Activated CD4-positive, alpha-beta T cell treated with anti-CD3 and anti-CD28 coated beads for 36 hours (primary cell): Measurements from ENCODE around the gene TUBB4B. TPM values are rescaled to one million over a fixed set of nuclear protein-coding genes. Genes with fewer than 3 reads are reported as not detected.

Experiments
- ATAC-seq: fragments of 200-7000 bp; cut with Tn5 transposase; one replicate; pipeline ENCODE4 v1.10.0; 2021; ENCODE audit warnings: mild to moderate bottlenecking, moderate library complexity
- CTCF ChIA-PET: fragments of 350-600 bp; sonication (Branson Sonifier 250); formaldehyde crosslinking; loops from one replicate; lab custom pipeline; 2021; ENCODE audit warnings: antibody characterized with exemption; lab: Charles Lee
- POLR2A ChIA-PET: fragments of 350-600 bp; sonication (Branson Sonifier 250); formaldehyde crosslinking; loops from one replicate; lab custom pipeline; 2021; ENCODE audit warnings: antibody characterized with exemption, inconsistent platforms; lab: Charles Lee
- DNase-seq: peaks from one replicate; pipeline ENCODE4 v3.0.0-alpha.2; 2020
- H3K27ac Mint-ChIP-seq: one replicate; pipeline ENCODE4 v1.8.0; 2021; ENCODE audit warnings: mixed read lengths
- H3K27me3 Mint-ChIP-seq: one replicate; pipeline ENCODE4 v1.8.0; 2021; ENCODE audit warnings: mixed read lengths
- H3K36me3 Mint-ChIP-seq: one replicate; pipeline ENCODE4 v1.8.0; 2021; ENCODE audit warnings: low read depth, mixed read lengths
- H3K4me1 Mint-ChIP-seq: one replicate; pipeline ENCODE4 v1.8.0; 2021; ENCODE audit warnings: mixed read lengths
- H3K4me3 Mint-ChIP-seq: one replicate; pipeline ENCODE4 v1.8.0; 2021; ENCODE audit warnings: mild to moderate bottlenecking, moderate library complexity, mixed read lengths
- H3K9me3 Mint-ChIP-seq: one replicate; pipeline ENCODE4 v1.8.0; 2021; ENCODE audit warnings: low read depth, mixed read lengths
- intact Hi-C, 2 experiments: fragments of 100-400 bp; cut with DNase I in 1 of 2; cut with micrococcal nuclease in 1 of 2; formaldehyde crosslinking; loops; one replicate each; pipeline versions ENCODE4 v1.14.2 to v1.15.1; 2022 to 2024; cut with DNase I, micrococcal nuclease
- total RNA-seq, 2 experiments: library from RNA; stranded (reverse); gene quantifications; one replicate each; pipeline ENCODE4 v1.2.3, GENCODE V29; 2021

Gene TUBB4B
- total RNA-seq, 2 experiments from 2014 or later: 264 to 278 TPM

DNA sequence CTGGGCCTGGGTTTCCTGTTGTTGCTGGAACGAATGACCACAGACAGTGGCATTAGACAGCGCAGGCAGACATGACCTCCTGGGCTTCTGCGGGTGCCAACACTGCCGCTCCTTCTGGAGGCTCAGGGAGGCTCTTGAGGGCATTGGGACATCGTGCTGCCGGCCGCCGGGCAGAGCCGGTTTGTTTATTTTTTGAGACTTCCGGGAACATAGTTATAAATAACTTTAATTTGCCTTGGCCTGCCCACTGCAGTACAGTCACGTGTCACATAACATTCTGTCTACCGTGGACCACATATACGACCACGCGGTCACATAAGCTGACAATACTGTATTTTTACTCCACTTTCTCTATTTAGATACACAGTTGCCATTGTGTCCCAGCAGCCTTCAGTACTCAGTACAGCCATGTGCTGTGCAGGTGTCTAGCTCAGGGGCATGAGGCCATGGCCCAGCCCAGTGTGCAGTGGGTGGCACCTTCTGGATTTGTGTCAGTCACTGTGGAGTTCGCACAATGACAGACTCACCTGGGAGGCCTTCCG lies 28.2 kb downstream of the TUBB4B start:
- peaks cover 8% of the 10 kb centered on the region for H3K4me1 Mint-ChIP-seq
- no peaks in the 10 kb centered on the region for H3K27me3 Mint-ChIP-seq
- H3K36me3 Mint-ChIP-seq: peaks cover 35% of the 10 kb centered on the region
- ChIA-PET POLR2A (no interaction called here), CTCF (interaction anchor here (0.7 to 0.8 kb wide), 2 partner anchors 13 to 163 kb away, joined by 3 read pairs; no protein-coding TSS in a partner anchor)
- H3K9me3 Mint-ChIP-seq: no peaks in the 10 kb centered on the region
- no peak overlapping the region for H3K27ac Mint-ChIP-seq
- intact Hi-C loops: no loop called here
- no peak for ATAC-seq
- no peak for DNase-seq
- no peak overlapping the region for H3K4me3 Mint-ChIP-seq

- intact Hi-C loops: no loop called here
- H3K27ac Mint-ChIP-seq: no peak overlapping the region
- H3K36me3 Mint-ChIP-seq: peaks cover 33% of the 10 kb centered on the region
- DNase-seq (peak; percentile 54), ATAC-seq (peak; percentile 38)
- POLR2A ChIA-PET: no interaction called here
- H3K9me3 Mint-ChIP-seq: no peaks in the 10 kb centered on the region
- no peak overlapping the region for H3K4me3 Mint-ChIP-seq
- no peaks in the 10 kb centered on the region for H3K27me3 Mint-ChIP-seq
- CTCF ChIA-PET: no interaction called here
- peaks cover 8% of the 10 kb centered on the region for H3K4me1 Mint-ChIP-seq
These were observed 30.0 kb downstream of the TUBB4B start for GRCh38 chr9:137270929-137271695.

DNA sequence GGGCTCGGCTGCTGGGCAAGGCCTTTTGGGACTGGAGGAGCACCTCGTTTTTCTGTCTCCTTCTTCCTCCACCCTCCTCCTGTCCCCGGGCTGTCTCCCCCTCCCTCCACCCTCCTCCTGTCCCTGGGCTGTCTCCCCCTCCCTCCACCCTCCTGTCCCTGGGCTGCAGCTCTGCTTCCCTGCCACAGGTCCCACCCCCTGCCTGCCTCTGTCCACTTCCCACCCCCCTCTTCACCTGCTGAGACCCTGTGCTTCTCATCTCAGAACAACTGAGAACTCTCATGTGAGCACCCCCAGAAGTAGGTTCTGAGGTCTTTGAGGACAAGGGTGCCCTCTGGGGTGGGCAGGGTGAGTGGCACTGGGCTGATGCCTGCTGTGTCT lies 30.6 kb downstream of the TUBB4B start:
- Mint-ChIP-seq H3K27ac (no peak overlapping the region), H3K27me3 (no peaks in the 10 kb centered on the region), H3K4me3 (no peak overlapping the region), H3K9me3 (no peaks in the 10 kb centered on the region), H3K36me3 (peaks cover 33% of the 10 kb centered on the region), H3K4me1 (peaks cover 9% of the 10 kb centered on the region)
- ATAC-seq (no peak), DNase-seq (no peak)
- ChIA-PET CTCF (no interaction called here), POLR2A (no interaction called here)
- intact Hi-C loops: no loop called here

DNA sequence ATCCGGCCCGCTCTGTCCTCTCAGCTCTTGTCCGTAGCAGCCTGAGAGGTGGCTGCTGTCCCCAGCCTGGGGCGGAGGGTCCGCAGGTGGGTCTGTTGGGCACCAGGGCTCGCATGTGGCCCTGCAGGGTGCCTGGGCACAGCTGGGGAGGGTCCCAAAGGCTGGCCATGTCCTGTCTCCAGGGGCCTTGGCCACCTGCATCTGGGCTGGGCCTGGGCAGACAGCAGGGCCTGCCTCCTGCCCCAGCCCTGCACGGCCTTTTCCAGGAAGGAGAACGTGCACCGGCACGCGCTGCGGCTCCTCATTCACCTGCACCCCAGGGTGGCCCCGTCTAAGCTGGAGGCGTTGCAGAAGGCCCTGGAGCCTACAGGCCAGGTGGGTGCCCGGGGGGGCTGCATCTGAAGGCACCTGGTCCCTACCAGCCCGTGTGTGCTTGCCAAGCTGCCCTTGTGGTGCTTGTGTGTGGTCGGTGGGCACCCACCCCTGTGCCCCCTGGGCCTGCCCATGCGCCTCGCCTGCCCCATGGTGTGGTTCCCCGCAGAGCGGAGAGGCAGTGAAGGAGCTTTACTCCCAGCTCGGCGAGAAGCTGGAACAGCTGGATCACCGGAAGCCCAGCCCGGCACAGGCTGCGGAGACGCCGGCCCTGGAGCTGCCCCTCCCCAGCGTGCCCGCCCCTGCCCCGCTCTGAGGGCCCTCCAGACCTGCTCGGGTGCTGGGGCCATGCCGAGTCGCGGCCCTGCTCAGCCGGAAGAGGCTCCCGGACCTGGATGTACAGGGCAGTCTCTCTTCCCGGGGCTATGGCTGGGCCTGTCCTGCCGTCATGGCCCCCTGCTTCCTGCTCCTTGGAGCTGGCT lies 31.4 kb downstream of the TUBB4B start:
- DNase-seq (no peak), ATAC-seq (no peak)
- no peak overlapping the region for H3K27ac Mint-ChIP-seq
- intact Hi-C loops: no loop called here
- H3K4me3 Mint-ChIP-seq: no peak overlapping the region
- H3K36me3 Mint-ChIP-seq: peaks cover 28% of the 10 kb centered on the region
- H3K9me3 Mint-ChIP-seq: no peaks in the 10 kb centered on the region
- no peaks in the 10 kb centered on the region for H3K27me3 Mint-ChIP-seq
- ChIA-PET CTCF (no interaction called here), POLR2A (no interaction called here)
- peaks cover 14% of the 10 kb centered on the region for H3K4me1 Mint-ChIP-seq

DNA sequence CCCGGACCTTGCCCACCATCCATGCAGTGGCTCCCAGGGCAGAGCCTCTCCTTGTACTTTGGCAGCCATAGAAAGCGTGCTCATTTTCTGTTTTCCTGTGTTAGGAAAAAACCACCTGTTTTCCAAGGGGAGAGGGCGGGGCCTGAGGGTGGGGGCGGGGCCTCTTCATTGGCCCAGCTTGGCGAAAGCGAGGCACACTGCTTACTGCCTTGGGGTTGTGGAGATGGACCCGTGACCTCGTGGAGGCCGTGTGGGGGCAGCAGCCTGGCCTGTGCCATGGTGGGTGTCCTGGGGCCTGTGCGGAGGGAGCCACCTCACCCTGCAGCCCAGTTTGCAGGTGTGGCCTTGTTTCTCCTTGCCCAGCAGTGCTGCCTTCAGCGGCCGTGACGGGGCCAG lies 32.0 kb downstream of the TUBB4B start:
- H3K4me3 Mint-ChIP-seq: no peak overlapping the region
- ATAC-seq (no peak), DNase-seq (no peak)
- H3K4me1 Mint-ChIP-seq: peaks cover 15% of the 10 kb centered on the region
- no peaks in the 10 kb centered on the region for H3K27me3 Mint-ChIP-seq
- ChIA-PET CTCF (no interaction called here), POLR2A (no interaction called here)
- H3K27ac Mint-ChIP-seq: no peak overlapping the region
- H3K9me3 Mint-ChIP-seq: no peaks in the 10 kb centered on the region
- H3K36me3 Mint-ChIP-seq: peaks cover 24% of the 10 kb centered on the region
- intact Hi-C loops: no loop called here

GRCh38 chr9:137273611-137274320 lies 32.7 kb downstream of the TUBB4B start:
- POLR2A ChIA-PET: no interaction called here
- DNase-seq (no peak), ATAC-seq (no peak)
- Mint-ChIP-seq H3K9me3 (no peaks in the 10 kb centered on the region), H3K27me3 (no peaks in the 10 kb centered on the region), H3K27ac (no peak overlapping the region), H3K36me3 (peaks cover 19% of the 10 kb centered on the region), H3K4me1 (peaks cover 15% of the 10 kb centered on the region), H3K4me3 (no peak overlapping the region)
- CTCF ChIA-PET: interaction anchor here (1.0 kb wide), 1 partner anchor 37 kb away, joined by 4 read pairs; no protein-coding TSS in a partner anchor
- intact Hi-C loops: no loop called here

GRCh38 chr9:137275203-137275587 lies 34.1 kb downstream of the TUBB4B start:
- Mint-ChIP-seq H3K27me3 (no peaks in the 10 kb centered on the region), H3K4me3 (no peak overlapping the region), H3K9me3 (no peaks in the 10 kb centered on the region), H3K4me1 (peaks cover 15% of the 10 kb centered on the region), H3K36me3 (peaks cover 8% of the 10 kb centered on the region), H3K27ac (no peak overlapping the region)
- DNase-seq (no peak), ATAC-seq (no peak)
- CTCF ChIA-PET: no interaction called here
- intact Hi-C loops: no loop called here
- POLR2A ChIA-PET: no interaction called here

DNA sequence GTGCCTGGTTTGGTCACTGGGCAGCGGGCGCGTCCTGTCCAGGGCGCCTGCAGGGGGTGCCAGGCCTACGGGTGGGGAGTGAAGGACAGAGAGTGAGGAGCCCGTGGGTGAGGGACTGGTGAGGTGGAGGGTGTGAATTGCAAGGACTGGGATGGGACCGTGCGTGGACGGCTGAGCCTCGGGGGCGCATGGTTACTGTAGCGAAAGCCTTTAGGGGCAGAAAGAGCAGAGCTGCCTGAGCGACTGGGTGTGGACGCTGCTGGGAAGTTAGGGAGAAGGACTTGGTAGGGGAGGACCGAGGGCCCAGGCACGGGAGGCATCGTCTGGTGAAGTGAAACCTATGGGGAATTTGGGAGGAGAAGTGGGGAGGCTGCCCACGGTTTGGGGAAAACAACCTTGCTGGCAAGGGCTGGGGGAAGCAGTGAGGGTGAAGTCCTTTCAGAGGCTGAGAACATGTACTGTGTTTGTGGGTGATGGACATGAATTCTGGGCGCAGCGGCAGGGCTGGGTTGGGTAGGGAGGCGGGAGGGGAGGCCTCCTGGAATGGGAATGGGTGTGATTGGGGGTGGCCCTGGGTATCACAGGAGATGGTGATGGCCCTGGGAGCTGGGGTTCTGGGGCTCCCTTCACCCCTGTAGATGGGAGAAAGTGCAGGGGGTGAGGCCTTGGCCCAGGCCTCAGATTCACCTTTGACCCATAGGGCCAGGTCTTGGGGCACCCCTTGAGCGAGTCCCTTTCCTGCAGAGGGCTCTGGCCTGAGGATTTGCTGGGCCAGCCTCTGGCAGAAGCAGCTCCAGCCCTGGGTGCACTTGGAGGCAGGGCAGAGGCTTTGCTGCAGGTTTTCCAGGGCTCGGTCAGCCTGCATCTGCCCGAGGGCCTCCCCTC lies 34.7 kb downstream of the TUBB4B start:
- Mint-ChIP-seq H3K4me3 (no peak overlapping the region), H3K27me3 (no peaks in the 10 kb centered on the region), H3K4me1 (peaks cover 15% of the 10 kb centered on the region), H3K36me3 (peaks cover 8% of the 10 kb centered on the region), H3K9me3 (no peaks in the 10 kb centered on the region), H3K27ac (no peak overlapping the region)
- ChIA-PET CTCF (no interaction called here), POLR2A (no interaction called here)
- ATAC-seq (no peak), DNase-seq (no peak)
- intact Hi-C loops: no loop called here

DNA sequence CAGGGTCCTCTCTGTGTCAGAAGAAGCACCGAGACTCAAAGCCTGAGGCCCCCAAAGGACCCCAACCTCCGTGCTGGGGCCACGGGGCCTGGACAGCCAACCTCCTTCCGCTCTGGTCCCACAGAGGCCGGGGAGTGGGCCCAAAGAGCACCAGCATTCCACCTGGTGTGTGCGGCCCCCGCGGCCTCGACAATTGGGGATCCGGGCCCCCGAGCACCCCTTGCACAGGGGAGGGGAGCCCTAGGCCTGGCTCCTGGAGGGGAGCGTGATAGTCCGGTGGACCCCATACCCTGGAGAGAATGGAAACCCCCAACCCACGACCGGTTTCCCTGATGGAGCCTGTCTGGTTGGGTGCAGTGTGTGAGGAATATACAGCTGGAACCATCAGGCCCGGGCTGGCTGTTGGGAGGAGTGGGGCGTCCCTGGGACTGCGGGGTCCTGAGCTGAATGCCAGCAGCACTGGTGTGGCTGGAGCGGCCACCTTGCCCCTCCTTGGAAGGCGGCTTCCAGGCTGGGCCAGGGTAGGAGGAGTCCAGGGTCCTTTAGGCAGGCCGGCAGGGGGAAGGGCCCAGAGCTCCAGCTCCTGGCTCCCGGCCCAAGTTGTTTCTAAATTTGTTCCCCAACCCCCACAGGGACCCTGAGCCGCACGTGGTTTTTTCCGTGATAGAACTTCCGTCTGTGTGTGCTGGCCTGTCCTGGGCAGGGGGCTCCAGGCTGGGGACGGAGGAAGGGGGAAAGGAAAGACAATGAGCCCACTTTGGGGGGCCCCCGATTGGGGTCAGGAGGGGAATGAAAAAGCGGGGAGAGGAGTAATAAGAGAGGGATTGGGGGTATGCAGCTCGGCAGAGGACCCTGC lies 35.6 kb downstream of the TUBB4B start:
- peaks cover 8% of the 10 kb centered on the region for H3K4me1 Mint-ChIP-seq
- H3K27ac Mint-ChIP-seq: no peak overlapping the region
- intact Hi-C loops: no loop called here
- no peaks in the 10 kb centered on the region for H3K27me3 Mint-ChIP-seq
- ChIA-PET POLR2A (interaction anchor here (1.0 kb wide), 1 partner anchor 181 kb away, joined by 3 read pairs; no protein-coding TSS in a partner anchor), CTCF (interaction anchor here (0.5 to 1.4 kb wide), 2 partner anchors 10 to 425 kb away, joined by 3 to 5 read pairs; no protein-coding TSS in a partner anchor)
- H3K9me3 Mint-ChIP-seq: no peaks in the 10 kb centered on the region
- DNase-seq (no peak), ATAC-seq (peak; percentile 2)
- H3K36me3 Mint-ChIP-seq: peaks cover 4% of the 10 kb centered on the region
- peak overlapping the region; percentile 32 for H3K4me3 Mint-ChIP-seq
